SKM-1 treated with dmso at 0.1 percent for 144 hours (cell line): Measurements from ENCODE around the gene OBSCN.
"Not testable (repeated sequence)": the region's sequence is repeated elsewhere in the genome, so short reads cannot be mapped to it uniquely, and the experiment has no call there.

Experiments used
- DNase-seq: peaks from one replicate; lab custom pipeline; 2025; ENCODE audit not compliant: unreplicated experiment; lab: John Stamatoyannopoulos, UW

Gene OBSCN

DNA sequence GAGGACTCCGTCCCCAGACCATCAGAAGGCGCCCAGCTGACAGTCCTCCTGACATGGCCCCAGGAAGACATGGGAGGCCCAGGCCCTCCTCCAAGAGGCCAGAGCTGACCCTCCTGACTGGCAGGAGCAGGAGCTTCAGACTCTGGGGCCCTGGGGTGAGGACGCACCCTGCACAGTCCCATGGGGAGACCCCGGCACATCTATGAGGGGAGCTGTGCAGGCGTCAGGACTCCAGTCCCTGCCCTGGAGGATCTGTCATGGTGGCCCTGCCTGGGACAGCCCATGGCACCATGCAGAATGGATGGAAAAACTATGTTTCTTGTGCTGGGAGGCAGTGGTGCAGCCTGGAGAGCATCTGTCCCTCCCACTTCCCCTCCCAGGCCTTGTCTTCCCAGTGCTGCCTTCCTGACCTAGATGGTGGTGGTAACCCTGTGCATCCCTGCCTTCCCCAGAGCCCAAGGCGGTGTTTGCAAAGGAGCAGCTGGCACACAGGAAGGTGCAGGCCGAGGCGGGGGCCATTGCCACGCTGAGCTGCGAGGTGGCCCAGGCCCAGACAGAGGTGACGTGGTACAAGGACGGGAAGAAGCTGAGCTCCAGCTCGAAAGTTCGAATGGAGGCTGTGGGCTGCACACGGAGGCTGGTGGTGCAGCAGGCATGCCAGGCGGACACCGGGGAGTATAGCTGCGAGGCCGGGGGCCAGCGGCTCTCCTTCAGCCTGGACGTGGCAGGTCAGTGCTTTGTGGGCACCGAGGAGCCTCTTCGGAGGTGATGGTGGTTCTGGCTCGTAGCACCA is 41.9 kb downstream of the OBSCN start:
- DNase-seq: no peak

DNA sequence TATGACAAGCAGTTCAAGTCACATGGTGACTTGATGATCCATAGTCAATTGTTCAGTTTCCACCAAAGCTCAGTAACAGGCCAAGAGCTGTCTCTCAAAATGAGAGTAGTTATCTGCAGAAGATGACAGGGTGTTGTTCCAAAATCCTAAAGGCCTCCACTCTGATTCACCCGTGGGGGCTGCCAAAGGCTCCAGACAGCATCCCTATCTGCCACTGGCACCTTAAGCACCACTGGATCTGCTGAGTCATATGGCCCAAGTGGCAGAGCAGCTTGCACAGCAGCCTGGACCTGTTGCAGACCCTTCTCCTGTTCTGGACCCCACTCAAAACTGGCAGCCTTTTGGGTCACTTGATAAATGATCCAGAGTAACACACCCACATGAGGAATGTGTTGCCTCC is 44.6 kb downstream of the OBSCN start:
- DNase-seq: not testable (repeated sequence)

DNA sequence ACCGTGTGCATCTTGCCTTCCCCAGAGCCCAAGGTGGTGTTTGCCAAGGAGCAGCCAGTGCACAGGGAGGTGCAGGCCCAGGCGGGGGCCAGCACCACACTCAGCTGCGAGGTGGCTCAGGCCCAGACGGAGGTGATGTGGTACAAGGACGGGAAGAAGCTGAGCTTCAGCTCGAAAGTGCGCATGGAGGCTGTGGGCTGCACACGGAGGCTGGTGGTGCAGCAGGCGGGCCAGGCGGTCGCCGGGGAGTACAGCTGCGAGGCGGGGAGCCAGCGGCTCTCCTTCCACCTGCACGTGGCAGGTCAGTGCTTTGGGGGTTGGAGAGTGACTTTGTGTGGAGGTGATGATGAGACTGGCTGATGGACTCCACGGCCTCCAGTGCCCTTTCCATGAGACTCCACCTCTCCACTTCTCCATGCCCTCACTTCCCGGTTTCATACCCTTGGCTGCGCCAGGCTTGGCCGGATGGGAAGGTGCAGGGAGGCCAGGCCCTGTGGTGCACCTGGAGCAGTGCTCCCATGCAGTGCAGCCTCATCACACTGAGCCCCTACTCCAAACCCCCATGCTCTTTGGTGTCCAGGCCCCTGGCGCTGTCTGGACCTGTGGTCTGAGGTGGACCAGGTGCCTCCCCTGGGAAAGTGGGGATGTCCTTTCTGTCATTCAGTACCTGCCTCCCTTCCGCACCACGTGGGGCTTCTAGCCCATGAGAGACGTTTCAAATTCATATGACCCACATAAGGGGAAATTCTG is 49.0 kb downstream of the OBSCN start:
- DNase-seq: no peak

GRCh38 chr1:228258486-228258885 is 50.6 kb downstream of the OBSCN start:
- DNase-seq: no peak

DNA sequence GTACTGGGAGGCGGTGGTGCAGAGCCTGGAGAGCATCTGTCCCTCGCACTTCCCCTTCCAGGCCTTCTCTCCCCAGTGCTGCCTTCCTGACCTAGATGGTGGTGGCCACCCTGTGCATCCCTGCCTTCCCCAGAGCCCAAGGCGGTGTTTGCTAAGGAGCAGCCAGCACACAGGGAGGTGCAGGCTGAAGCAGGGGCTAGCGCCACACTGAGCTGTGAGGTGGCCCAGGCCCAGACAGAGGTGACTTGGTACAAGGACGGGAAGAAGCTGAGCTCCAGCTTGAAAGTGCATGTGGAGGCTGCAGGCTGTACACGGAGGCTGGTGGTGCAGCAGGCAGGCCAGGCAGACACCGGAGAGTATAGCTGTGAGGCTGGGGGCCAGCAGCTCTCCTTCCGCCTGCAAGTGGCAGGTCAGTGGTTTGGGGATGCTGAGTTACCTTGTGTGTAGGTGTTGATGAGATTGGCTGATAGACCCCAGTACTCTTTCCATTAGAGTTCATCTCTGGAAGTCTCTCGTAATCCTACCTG is 51.6 kb downstream of the OBSCN start:
- no peak for DNase-seq

- no peak for DNase-seq
Observed at GRCh38 chr1:228259951-228260350, 52.1 kb downstream of the OBSCN start.

DNA sequence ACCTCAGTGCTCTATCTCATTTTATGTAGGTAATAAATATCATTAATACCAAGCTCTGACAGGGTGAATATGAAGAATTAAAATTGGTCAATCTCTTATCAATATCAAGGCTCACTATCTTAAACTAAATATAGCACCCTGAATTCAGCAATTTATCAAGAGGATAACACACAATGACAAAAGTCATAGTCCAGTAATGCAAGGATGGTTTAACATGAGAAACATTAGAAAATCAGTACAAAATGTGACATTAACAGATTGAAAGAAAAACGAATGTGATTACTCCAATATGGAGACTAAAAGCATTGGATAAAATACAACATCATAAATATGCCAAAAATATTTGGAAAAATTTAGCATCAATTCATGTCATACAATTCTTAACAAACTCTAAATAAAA is 53.9 kb downstream of the OBSCN start:
- DNase-seq: no peak

DNA sequence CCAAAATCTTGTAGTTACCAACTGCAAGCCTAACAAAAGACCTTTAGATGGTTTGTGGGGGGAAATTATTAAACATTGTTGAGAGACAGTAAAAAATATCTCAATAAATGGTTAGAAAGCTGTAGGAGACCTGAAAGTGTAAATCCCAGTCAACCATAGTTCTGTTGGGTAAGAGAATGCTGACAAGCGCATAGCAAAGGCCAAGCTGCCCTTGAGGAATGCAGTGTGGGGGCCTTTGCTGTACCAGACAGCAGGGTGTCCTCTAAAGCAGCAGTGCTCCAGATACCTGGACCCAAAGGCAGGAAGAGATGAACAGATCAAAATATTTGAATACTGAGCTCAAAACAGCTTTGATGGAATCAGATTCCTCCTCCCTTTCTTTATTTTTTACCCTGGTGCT is 54.6 kb downstream of the OBSCN start:
- no peak for DNase-seq

DNA sequence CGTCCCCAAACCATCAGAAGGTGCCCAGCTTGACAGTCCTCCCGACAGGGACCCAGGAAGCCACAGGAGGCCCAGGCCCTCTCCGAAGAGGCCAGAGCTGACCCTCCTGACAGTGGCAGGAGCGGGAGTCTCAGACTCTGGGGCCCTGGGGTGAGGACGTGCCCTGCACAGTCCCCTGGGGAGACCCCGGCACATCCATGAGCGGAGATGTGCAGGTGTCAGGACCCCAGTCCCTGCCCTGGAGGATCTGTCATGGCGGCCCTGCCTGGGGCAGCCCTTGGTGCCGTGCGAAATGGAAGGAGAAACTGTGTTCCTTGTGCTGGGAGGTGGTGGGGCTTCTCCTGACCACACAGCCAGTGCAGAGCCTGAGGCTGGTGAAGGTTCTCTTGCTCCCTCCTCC is 55.8 kb downstream of the OBSCN start:
- no peak for DNase-seq

DNA sequence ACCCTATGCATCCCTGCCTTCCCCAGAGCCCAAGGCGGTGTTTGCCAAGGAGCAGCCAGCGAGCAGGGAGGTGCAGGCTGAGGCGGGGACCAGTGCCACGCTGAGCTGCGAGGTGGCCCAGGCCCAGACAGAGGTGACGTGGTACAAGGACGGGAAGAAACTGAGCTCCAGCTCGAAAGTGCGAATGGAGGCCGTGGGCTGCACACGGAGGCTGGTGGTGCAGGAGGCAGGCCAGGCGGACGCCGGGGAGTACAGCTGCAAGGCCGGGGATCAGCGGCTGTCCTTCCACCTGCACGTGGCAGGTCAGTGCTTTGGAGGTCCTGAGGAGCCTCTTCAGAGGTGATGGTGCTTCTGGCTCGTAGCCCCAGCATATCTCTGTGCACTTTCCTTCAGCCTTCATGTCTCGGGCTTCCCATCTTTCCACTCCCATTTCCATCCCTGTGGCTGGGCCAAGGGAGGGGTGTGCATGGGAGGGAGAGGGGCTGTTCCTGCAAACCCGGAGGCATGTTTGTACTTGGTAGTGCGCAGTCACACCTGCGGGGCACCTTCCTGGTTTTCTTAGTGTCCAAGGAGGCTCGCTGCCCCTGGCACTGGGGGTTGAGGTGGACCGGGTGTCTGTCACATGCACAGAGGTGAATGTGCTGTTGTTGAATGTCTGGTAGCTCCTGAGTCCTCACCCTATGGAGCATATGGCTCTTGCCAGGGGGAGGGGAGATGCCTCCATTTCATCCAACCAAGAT is 56.4 kb downstream of the OBSCN start:
- DNase-seq: no peak

- no peak for DNase-seq
Observed at GRCh38 chr1:228265167-228265566, 57.3 kb downstream of the OBSCN start.

DNA sequence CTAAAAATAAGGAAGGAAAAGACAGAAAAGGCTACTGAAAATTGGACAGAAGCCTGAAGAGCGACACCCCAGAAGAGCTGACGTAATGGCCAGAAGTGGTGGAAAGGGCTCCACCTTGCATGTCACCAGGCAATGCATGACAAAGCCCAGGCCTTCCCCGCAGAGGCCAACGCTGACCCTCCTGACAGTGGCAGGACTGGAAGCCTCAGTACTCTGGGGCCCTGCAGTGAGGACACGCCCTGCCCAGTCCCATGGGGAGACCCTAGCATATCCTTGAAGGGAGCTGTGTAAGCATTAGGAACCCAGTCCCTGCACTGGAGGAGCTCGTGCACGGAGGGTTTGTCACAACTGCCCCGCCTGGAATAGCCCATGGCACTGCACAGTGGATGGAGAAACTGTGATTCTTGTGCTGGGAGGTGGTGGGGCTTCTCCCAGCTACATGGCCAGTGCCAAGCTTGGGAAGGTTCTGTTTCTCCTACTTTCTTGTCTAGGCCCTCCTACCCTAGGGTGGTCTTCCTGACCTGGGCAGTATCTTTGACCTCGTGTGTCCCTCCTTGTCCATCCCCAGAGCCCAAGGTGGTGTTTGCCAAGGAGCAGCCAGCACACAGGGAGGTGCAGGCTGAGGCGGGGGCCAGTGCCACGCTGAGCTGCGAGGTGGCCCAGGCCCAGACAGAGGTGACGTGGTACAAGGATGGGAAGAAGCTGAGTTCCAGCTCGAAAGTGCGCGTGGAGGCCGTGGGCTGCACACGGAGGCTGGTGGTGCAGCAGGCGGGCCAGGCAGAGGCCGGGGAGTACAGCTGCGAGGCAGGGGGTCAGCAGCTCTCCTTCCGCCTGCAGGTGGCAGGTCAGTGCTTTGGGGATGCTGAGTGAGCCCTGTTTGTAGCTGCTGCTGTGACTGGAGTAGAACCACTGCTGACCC is 60.4 kb downstream of the OBSCN start:
- DNase-seq: no peak

- no peak for DNase-seq
Observed at GRCh38 chr1:228268881-228269265, 61.0 kb downstream of the OBSCN start.

DNA sequence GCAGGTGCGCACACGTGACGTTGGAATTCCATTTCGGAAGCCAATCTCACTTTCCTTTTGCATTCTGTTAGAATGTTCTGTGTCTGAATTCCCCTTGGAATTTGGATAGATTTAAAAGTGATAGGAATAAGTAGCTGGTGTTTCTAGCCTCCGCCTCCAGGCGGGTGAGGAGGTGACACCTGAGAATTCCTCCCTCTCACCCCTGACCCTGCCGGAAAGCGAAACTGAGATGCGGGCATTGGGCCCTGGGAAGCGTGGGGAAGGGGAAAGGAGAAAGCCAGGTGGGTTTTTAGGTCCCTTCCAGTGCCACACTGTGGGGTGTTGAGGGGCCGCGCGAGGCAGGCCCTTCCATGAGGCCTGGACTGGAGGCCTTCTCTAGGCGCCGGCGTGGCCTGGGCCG is 61.6 kb downstream of the OBSCN start:
- not testable (repeated sequence) for DNase-seq

- no peak for DNase-seq
Observed at GRCh38 chr1:228270032-228270431, 62.2 kb downstream of the OBSCN start.

GRCh38 chr1:228271701-228272251 is 63.9 kb downstream of the OBSCN start:
- no peak for DNase-seq

- no peak for DNase-seq
Observed at GRCh38 chr1:228272331-228272791, 64.5 kb downstream of the OBSCN start.

- DNase-seq: no peak
Observed at GRCh38 chr1:228272831-228273571, 65.2 kb downstream of the OBSCN start.

DNA sequence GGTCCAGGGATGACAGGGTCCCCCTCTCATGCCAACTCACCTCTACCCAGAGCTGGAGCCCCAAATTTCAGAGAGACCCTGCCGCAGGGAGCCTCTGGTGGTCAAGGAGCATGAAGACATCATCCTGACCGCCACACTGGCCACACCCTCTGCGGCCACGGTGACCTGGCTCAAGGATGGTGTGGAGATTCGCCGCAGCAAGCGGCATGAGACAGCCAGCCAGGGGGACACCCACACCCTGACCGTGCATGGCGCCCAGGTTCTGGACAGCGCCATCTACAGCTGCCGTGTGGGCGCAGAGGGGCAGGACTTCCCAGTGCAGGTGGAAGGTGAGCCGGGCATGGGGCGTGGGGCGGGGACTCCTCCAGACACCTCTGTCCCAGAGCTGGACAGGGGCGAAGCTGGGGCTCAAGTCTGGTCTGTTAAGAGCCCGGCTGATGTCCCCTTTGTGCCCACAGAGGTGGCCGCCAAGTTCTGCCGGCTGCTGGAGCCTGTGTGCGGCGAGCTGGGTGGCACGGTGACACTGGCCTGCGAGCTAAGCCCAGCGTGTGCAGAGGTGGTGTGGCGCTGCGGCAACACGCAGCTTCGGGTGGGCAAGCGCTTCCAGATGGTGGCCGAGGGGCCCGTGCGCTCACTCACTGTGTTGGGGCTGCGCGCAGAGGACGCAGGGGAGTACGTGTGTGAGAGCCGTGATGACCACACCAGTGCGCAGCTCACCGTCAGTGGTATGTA is 66.0 kb downstream of the OBSCN start:
- DNase-seq: no peak
